Lower leg skin (tissue), 3 donors: Measurements from ENCODE around the gene SSB.
"Not testable (repeated sequence)": the region's sequence is repeated elsewhere in the genome, so short reads cannot be mapped to it uniquely, and the experiment has no call there.

Experiments
- CTCF ChIP-seq, 3 donors: fragments of 450-650 bp; IDR thresholded peaks; one replicate each; pipeline ENCODE4 v1.5.1; 2016; ENCODE audit warnings: antibody characterized with exemption in 3 of 3, mild to moderate bottlenecking in 3 of 3, moderate library complexity in 2 of 3
- POLR2A ChIP-seq, 2 donors: fragments of 450-650 bp; IDR thresholded peaks; one replicate each; pipeline ENCODE4 v1.6.1; 2016 to 2017; ENCODE audit warnings: antibody characterized with exemption in 2 of 2, mild to moderate bottlenecking in 1 of 2, moderate library complexity in 1 of 2

- TF ChIP-seq CTCF, POLR2A (IDR thresholded peaks at IDR 0.05): not testable (repeated sequence)
These were observed 37.9 kb upstream of the SSB start for GRCh38 chr2:169760798-169761197.
